Body of pancreas (tissue), 4 donors: Measurements from ENCODE around the gene KRTAP10-2. TPM values are rescaled to one million over a fixed set of nuclear protein-coding genes. Genes with fewer than 3 reads are reported as not detected.
"Not testable (repeated sequence)": the region's sequence is repeated elsewhere in the genome, so short reads cannot be mapped to it uniquely, and the experiment has no call there.

ENCODE experiments used
- ATAC-seq: fragments of 150-250 bp; one replicate; pipeline ENCODE4 v1.9.1; 2016
- DNase-seq, 4 donors: peaks; one replicate each; pipeline ENCODE4 v3.0.0-alpha.2; 2019
- H3K27ac ChIP-seq, 4 donors: fragments of 200-600 bp; sonication (generic); 1 replicate in 3 of 4; 2 replicates in 1 of 4; pipeline versions ENCODE4 v1.5.1 to v1.6.1; 2016 to 2019; ENCODE audit warnings: mild to moderate bottlenecking in 1 of 4, mixed read lengths in 1 of 4, moderate library complexity in 1 of 4
- H3K27me3 ChIP-seq, 2 donors: fragments of 200-600 bp; sonication (generic); one replicate each; pipeline ENCODE4 v1.6.0; 2016; ENCODE audit warnings: mild to moderate bottlenecking in 1 of 2
- H3K36me3 ChIP-seq, 2 donors: fragments of 200-600 bp; sonication (generic); replicated peaks in 1 of 2; 2 replicates each; pipeline ENCODE4 v1.5.1; 2016; ENCODE audit warnings: low read depth in 2 of 2; ENCODE audit not compliant: insufficient read depth in 1 of 2
- H3K4me1 ChIP-seq: fragments of 200-600 bp; sonication (generic); one replicate; pipeline ENCODE4 v1.6.0; 2016
- H3K4me3 ChIP-seq, 2 donors: fragments of 200-600 bp; sonication (generic); 1 replicate in 1 of 2; 2 replicates in 1 of 2; pipeline ENCODE4 v1.5.1; 2016 to 2019
- H3K9me3 ChIP-seq, 3 donors: fragments of 200-600 bp; sonication (generic); 1 replicate in 2 of 3; 2 replicates in 1 of 3; pipeline ENCODE4 v1.5.1; 2016
- CTCF ChIP-seq, 7 experiments: fragments of 450-650 bp in 4 of 7; fragments of 200-600 bp in 3 of 7; sonication (generic) in 3 of 7; IDR thresholded peaks; one replicate each; pipeline ENCODE4 v1.5.1; 2016 to 2019; ENCODE audit warnings: antibody characterized with exemption in 7 of 7
- POLR2A ChIP-seq, 3 donors: fragments of 450-650 bp; IDR thresholded peaks; one replicate each; pipeline ENCODE4 v1.6.1; 2016; ENCODE audit warnings: antibody characterized with exemption in 3 of 3, mild to moderate bottlenecking in 2 of 3
- WGBS, 2 donors: methylation state at CpG; one replicate each; pipeline ENCODE4 v1.1.5; 2017; 5-methylcytosine and 5-hydroxymethylcytosine counted together
- intact Hi-C: fragments of 100-400 bp; cut with DNase I; formaldehyde crosslinking; loops from one replicate; pipeline ENCODE4 v1.15.1; 2023
- total RNA-seq, 2 donors: library from RNA; depleted of rRNA; stranded (reverse); fragments of >200 nt; gene quantifications; one replicate each; pipeline ENCODE4 v1.1.0, GENCODE V29; 2016

KRTAP10-2 gene
- total RNA-seq, 2 donors from 2014 or later, result not detected

- H3K9me3 ChIP-seq, result peaks cover 0 to 3% (median 0%) of the 10 kb centered on the region in 3 donors
- H3K36me3 ChIP-seq, result no peaks in the 10 kb centered on the region
- H3K27me3 ChIP-seq, result peaks cover 0 to 4% of the 10 kb centered on the region in 2 donors
- intact Hi-C loops, result no loop called here
- no peaks in the 10 kb centered on the region for H3K4me1 ChIP-seq
- ATAC-seq (no peak), DNase-seq (no peak)
- no peak overlapping the region for H3K4me3 ChIP-seq
- 81 to 82% methylated on average over 8 to 10 of the region's 10 CpGs for WGBS, 2 donors
- no peak for TF ChIP-seq CTCF (IDR thresholded peaks at IDR 0.05)
- no peak for TF ChIP-seq POLR2A (IDR thresholded peaks at IDR 0.05)
- H3K27ac ChIP-seq, result no peak overlapping the region
Measured at GRCh38 chr21:44576025-44576420, 24.7 kb upstream of the KRTAP10-2 start.

- Histone ChIP-seq H3K27ac (no peak overlapping the region), H3K36me3 (no peaks in the 10 kb centered on the region)
Measured at GRCh38 chr21:44575307-44576024, 24.2 kb upstream of the KRTAP10-2 start.

GRCh38 chr21:44574457-44575306, 23.4 kb upstream of the KRTAP10-2 start:
- Histone ChIP-seq H3K4me1 (no peaks in the 10 kb centered on the region), H3K9me3 (peaks cover 0 to 3% (median 0%) of the 10 kb centered on the region in 3 donors), H3K36me3 (no peaks in the 10 kb centered on the region), H3K27ac (no peak overlapping the region), H3K27me3 (peaks cover 0 to 4% of the 10 kb centered on the region in 2 donors), H3K4me3 (no peak overlapping the region)
- ATAC-seq (no peak), DNase-seq (no peak)
- intact Hi-C loops, result no loop called here
- TF ChIP-seq POLR2A (IDR thresholded peaks at IDR 0.05) (no peak), CTCF (IDR thresholded peaks at IDR 0.05) (no peak)
- 11 to 22% methylated on average over 11 to 20 of the region's 21 CpGs for WGBS, 2 donors

More at GRCh38 chr21:44575307-44576024, 24.2 kb upstream of the KRTAP10-2 start:
- TF ChIP-seq POLR2A (IDR thresholded peaks at IDR 0.05), result no peak
- no peak for TF ChIP-seq CTCF (IDR thresholded peaks at IDR 0.05)
- H3K9me3 ChIP-seq, result peaks cover 0 to 3% (median 0%) of the 10 kb centered on the region in 3 donors
- 70 to 81% methylated on average over 18 to 20 of the region's 20 CpGs for WGBS, 2 donors
- no peak for ATAC-seq
- no peaks in the 10 kb centered on the region for H3K4me1 ChIP-seq
- H3K27me3 ChIP-seq, result peaks cover 0 to 4% of the 10 kb centered on the region in 2 donors
- no peak for DNase-seq
- H3K4me3 ChIP-seq, result no peak overlapping the region
- intact Hi-C loops, result no loop called here

DNA sequence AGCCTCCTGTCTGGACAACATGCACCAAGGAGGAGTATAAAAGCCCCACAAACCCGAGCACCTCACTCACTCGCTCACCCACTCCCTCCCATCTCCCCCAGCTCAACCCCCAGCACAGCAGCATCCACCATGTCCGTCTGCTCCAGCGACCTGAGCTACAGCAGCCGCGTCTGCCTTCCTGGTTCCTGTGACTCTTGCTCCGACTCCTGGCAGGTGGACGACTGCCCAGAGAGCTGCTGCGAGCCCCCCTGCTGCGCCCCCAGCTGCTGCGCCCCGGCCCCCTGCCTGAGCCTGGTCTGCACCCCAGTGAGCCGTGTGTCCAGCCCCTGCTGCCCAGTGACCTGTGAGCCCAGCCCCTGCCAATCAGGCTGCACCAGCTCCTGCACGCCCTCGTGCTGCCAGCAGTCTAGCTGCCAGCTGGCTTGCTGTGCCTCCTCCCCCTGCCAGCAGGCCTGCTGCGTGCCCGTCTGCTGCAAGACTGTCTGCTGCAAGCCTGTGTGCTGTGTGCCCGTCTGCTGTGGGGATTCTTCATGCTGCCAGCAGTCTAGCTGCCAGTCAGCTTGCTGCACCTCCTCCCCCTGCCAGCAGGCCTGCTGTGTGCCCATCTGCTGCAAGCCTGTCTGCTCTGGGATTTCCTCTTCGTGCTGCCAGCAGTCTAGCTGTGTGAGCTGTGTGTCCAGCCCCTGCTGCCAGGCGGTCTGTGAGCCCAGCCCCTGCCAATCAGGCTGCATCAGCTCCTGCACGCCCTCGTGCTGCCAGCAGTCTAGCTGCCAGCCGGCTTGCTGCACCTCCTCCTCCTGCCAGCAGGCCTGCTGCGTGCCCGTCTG, 22.5 kb upstream of the KRTAP10-2 start, which contains the start of gene KRTAP10-4:
TSS of gene KRTAP10-4 (plus strand) at position 100 of the 827 bp plus-strand sequence. CDS start at position 130, 30 bp downstream.
- H3K27ac ChIP-seq, H3K4me1 ChIP-seq, DNase-seq, H3K36me3 ChIP-seq, H3K9me3 ChIP-seq, H3K27me3 ChIP-seq, H3K4me3 ChIP-seq, intact Hi-C loops, ATAC-seq: not testable (repeated sequence)
- 40 to 52% methylated on average over 8 to 15 of the region's 25 CpGs for WGBS, 2 donors
